B cell (primary cell): ENCODE data around the gene PIK3R2.

Experiments
- CTCF ChIP-seq: fragments of 200-600 bp; IDR thresholded peaks from one replicate; pipeline ENCODE4 v1.8.0; 2022; ENCODE audit warnings: antibody characterized with exemption, mild to moderate bottlenecking
- EZH2 ChIP-seq: IDR thresholded peaks from 2 replicates; pipeline ENCODE4 v1.6.1; 2012; ENCODE audit warnings: borderline replicate concordance, low read depth, mild to moderate bottlenecking, moderate library complexity, low read length; ENCODE audit not compliant: insufficient read depth, poor library complexity, severe bottlenecking

GRCh38 chr19:18114483-18114882, 38.5 kb upstream of the PIK3R2 start:
- TF ChIP-seq CTCF (no peak), EZH2 (no peak)
